ENCODE data around the gene RHBDF1. TPM values are rescaled to one million over a fixed set of nuclear protein-coding genes. Genes with fewer than 3 reads are reported as not detected.

The RHBDF1 gene
- total and polyA plus RNA-seq, 2 of the 13 experiments (the other 11 are each of a cell fraction or from before 2014, with no cell fraction given), result 5.4 to 26.9 TPM

GRCh38 chr16:75580-76501, 3.4 kb upstream of the RHBDF1 start (continued):
- TF ChIP-seq SNAPC4 (CRISPR knock-in tag; IDR thresholded peaks at IDR 0.05), result no peak
- peak; percentile 72 for TF ChIP-seq CTCF (CRISPR knock-in tag; IDR thresholded peaks at IDR 0.05)
- TF ChIP-seq YEATS2 (CRISPR knock-in tag; IDR thresholded peaks at IDR 0.05; ENCODE audit: borderline replicate concordance), result no peak
- TF ChIP-seq SSRP1 (CRISPR knock-in tag; IDR thresholded peaks at IDR 0.05), result no peak
- TF ChIP-seq HIVEP1 (CRISPR knock-in tag; IDR thresholded peaks at IDR 0.05), result peak; percentile 54; the same call in 1 of the 2 replicates
- TF ChIP-seq ISX (CRISPR knock-in tag; conservative IDR thresholded peaks at IDR 0.05), result no peak
- TF ChIP-seq IKZF1 (IDR thresholded peaks at IDR 0.05), result no peak
- no peak for TF ChIP-seq NFRKB (IDR thresholded peaks at IDR 0.05)
- TF ChIP-seq ZNF720 (CRISPR knock-in tag; IDR thresholded peaks at IDR 0.05), result no peak
- peak; percentile 56 for TF ChIP-seq SALL1 (CRISPR knock-in tag; IDR thresholded peaks at IDR 0.05)
- TF ChIP-seq ZNF468 (CRISPR knock-in tag; IDR thresholded peaks at IDR 0.05), result no peak
- TF ChIP-seq ZNF3 (CRISPR knock-in tag; IDR thresholded peaks at IDR 0.05), result no peak
- no peak for TF ChIP-seq ZNF253 (CRISPR knock-in tag; IDR thresholded peaks at IDR 0.05; ENCODE audit: borderline replicate concordance)
- no peak; the same call in 1 of the 2 replicates for TF ChIP-seq MEIS1 (CRISPR knock-in tag; IDR thresholded peaks at IDR 0.05; ENCODE audit: borderline replicate concordance)
- no peak for TF ChIP-seq ZSCAN31 (CRISPR knock-in tag; IDR thresholded peaks at IDR 0.05; ENCODE audit: low read depth)
- no peak for TF ChIP-seq MTA3 (CRISPR knock-in tag; IDR thresholded peaks at IDR 0.05)
- TF ChIP-seq MXD1 (CRISPR knock-in tag; IDR thresholded peaks at IDR 0.05), result no peak
- TF ChIP-seq IKZF4 (CRISPR knock-in tag; IDR thresholded peaks at IDR 0.05; ENCODE audit: borderline replicate concordance, low read depth, not compliant biosample characterization), result no peak
- no peak; the same call in 1 of the 2 replicates for TF ChIP-seq HOXA5 (CRISPR knock-in tag; IDR thresholded peaks at IDR 0.05)
- TF ChIP-seq CHD2 (IDR thresholded peaks at IDR 0.05; ENCODE audit: low read depth, low read length), result no peak

Measured in HepG2 (cell line).